GM12878 (cell line): ENCODE data around the gene UBE2Q2. TPM values are rescaled to one million over a fixed set of nuclear protein-coding genes. Genes with fewer than 3 reads are reported as not detected.

Experiments
- ATAC-seq: fragments of 200-7000 bp; cut with Tn5 transposase; 3 replicates; pipeline ENCODE4 v1.9.1; 2020; ENCODE audit warnings: mild to moderate bottlenecking, moderate library complexity
- BruUV-seq: library from RNA; stranded (reverse); fragments of 400-500 nt; replicated peaks from 2 replicates; lab custom pipeline; 2021; lab: Mats Ljungman, UMichigan
- CTCF ChIA-PET: fragments of 300-600 bp; sonication (Branson Sonifier 250); formaldehyde crosslinking; extraction: SDS; loops from one replicate; lab custom pipeline; 2021; ENCODE audit warnings: inconsistent platforms; lab: Yijun Ruan, JAX
- POLR2A ChIA-PET: fragments of 350-600 bp; formaldehyde crosslinking; extraction: SDS; loops from one replicate; lab custom pipeline; 2021; ENCODE audit warnings: inconsistent platforms; lab: Charles Lee
- RAD21 ChIA-PET: fragments of 300-600 bp; sonication (Branson Sonifier 250); formaldehyde crosslinking; loops from one replicate; lab custom pipeline; 2023; ENCODE audit warnings: antibody characterized with exemption; ENCODE audit not compliant: unreplicated experiment; lab: Charles Lee
- SMC1A ChIA-PET: fragments of 300-600 bp; sonication (Branson Sonifier 250); formaldehyde crosslinking; loops from one replicate; lab custom pipeline; 2023; ENCODE audit not compliant: unreplicated experiment, uncharacterized antibody; lab: Charles Lee
- DNase-seq: peaks from one replicate; pipeline ENCODE4 v3.0.0-alpha.2; 2011; ENCODE audit warnings: low read depth, low spot score
- FAIRE-seq: peaks from 3 replicates; lab custom pipeline; 2011; peaks lifted over from hg19 to GRCh38; lab: Jason Lieb, UNC
- H2AFZ ChIP-seq: 2 replicates; pipeline ENCODE4 v1.6.0; 2011; ENCODE audit warnings: low read depth, low read length, control low read depth; ENCODE audit not compliant: control insufficient read depth
- H3K27ac ChIP-seq: 2 replicates; pipeline ENCODE4 v1.5.1; 2011; ENCODE audit warnings: control low read depth; ENCODE audit not compliant: control insufficient read depth, insufficient read depth
- H3K27me3 ChIP-seq, 2 experiments: replicated peaks in 1 of 2; 2 replicates each; pipeline versions ENCODE4 v1.6.0 to v1.6.1; 2011; ENCODE audit warnings: low read length in 1 of 2; ENCODE audit not compliant: control insufficient read depth in 2 of 2, insufficient read depth in 2 of 2
- H3K36me3 ChIP-seq, 2 experiments: 2 replicates each; pipeline ENCODE4 v1.5.1; 2011; ENCODE audit warnings: low read length in 1 of 2; ENCODE audit not compliant: control insufficient read depth in 2 of 2, insufficient read depth in 2 of 2
- H3K4me1 ChIP-seq: 2 replicates; pipeline ENCODE4 v1.6.1; 2011; ENCODE audit warnings: mild to moderate bottlenecking, low read length, moderate library complexity, mixed read lengths; ENCODE audit not compliant: control insufficient read depth, insufficient read depth
- H3K4me2 ChIP-seq: 2 replicates; pipeline ENCODE4 v1.6.0; 2011; ENCODE audit warnings: control low read depth; ENCODE audit not compliant: control insufficient read depth, insufficient read depth
- H3K4me3 ChIP-seq: fragments of 200-600 bp; sonication (generic); 2 replicates; pipeline ENCODE4 v1.5.1; 2016
- H3K79me2 ChIP-seq: 2 replicates; pipeline ENCODE4 v1.6.0; 2011; ENCODE audit warnings: low read length; ENCODE audit not compliant: control insufficient read depth, insufficient read depth
- H3K9ac ChIP-seq: 2 replicates; pipeline ENCODE4 v1.8.0; 2011; ENCODE audit warnings: low read length, control low read depth, mixed read lengths; ENCODE audit not compliant: control insufficient read depth, insufficient read depth
- H3K9me3 ChIP-seq: replicated peaks from 3 replicates; pipeline ENCODE4 v1.5.1; 2011; ENCODE audit warnings: mild to moderate bottlenecking, low read length; ENCODE audit not compliant: control insufficient read depth, insufficient read depth
- H4K20me1 ChIP-seq: 2 replicates; pipeline ENCODE4 v1.6.0; 2011; ENCODE audit not compliant: control insufficient read depth, insufficient read depth
- ATF7 ChIP-seq: fragments of 450-650 bp; IDR thresholded peaks from 2 replicates; pipeline ENCODE4 v1.6.1; 2016; ENCODE audit warnings: low read depth, mild to moderate bottlenecking
- CREB1 ChIP-seq: IDR thresholded peaks from 2 replicates; pipeline ENCODE4 v1.6.1; 2012; ENCODE audit warnings: low read depth, mild to moderate bottlenecking, inconsistent platforms
- CREM ChIP-seq: IDR thresholded peaks from 2 replicates; pipeline ENCODE4 v1.6.1; 2014; ENCODE audit warnings: antibody characterized with exemption, low read depth
- IRF3 ChIP-seq: fragments of 450-650 bp; IDR thresholded peaks from 2 replicates; pipeline ENCODE4 v1.6.1; 2014; ENCODE audit warnings: mild to moderate bottlenecking
- MEF2A ChIP-seq: IDR thresholded peaks from 2 replicates; pipeline ENCODE4 v1.6.1; 2011; ENCODE audit warnings: low read depth, mild to moderate bottlenecking, low read length, moderate library complexity; ENCODE audit not compliant: insufficient read depth
- NR2C2 ChIP-seq: IDR thresholded peaks from 2 replicates; pipeline ENCODE4 v1.6.1; 2011; ENCODE audit warnings: borderline replicate concordance, low read depth; ENCODE audit not compliant: control insufficient read depth, insufficient read length
- PAX8 ChIP-seq: fragments of 450-650 bp; IDR thresholded peaks from 2 replicates; pipeline ENCODE4 v1.6.1; 2017; ENCODE audit warnings: mild to moderate bottlenecking, moderate library complexity
- PML ChIP-seq: IDR thresholded peaks from 2 replicates; pipeline ENCODE4 v1.6.1; 2012; ENCODE audit warnings: low read length, inconsistent platforms
- POU2F2 ChIP-seq: IDR thresholded peaks from 3 replicates; pipeline ENCODE4 v1.6.1; 2011; ENCODE audit warnings: low read depth, mild to moderate bottlenecking, low read length, borderline replicate concordance
- RBBP5 ChIP-seq: fragments of 200-600 bp; sonication (generic); conservative IDR thresholded peaks from 2 replicates; pipeline ENCODE4 v1.6.1; 2016
- SMAD1 ChIP-seq: fragments of 450-650 bp; IDR thresholded peaks from 2 replicates; pipeline ENCODE4 v1.6.1; 2018; ENCODE audit warnings: mild to moderate bottlenecking, low read depth; ENCODE audit not compliant: partially characterized antibody
- SMARCA5 ChIP-seq: fragments of 450-650 bp; IDR thresholded peaks from 2 replicates; pipeline ENCODE4 v1.6.1; 2017; ENCODE audit warnings: mild to moderate bottlenecking
- USF2 ChIP-seq: IDR thresholded peaks from 2 replicates; pipeline ENCODE4 v1.6.1; 2011; ENCODE audit warnings: low read depth, low read length, improper control_type of control experiment, borderline replicate concordance
- YY1 ChIP-seq: IDR thresholded peaks from 2 replicates; pipeline ENCODE4 v1.6.1; 2011; ENCODE audit warnings: low read depth, mild to moderate bottlenecking, low read length
- ZNF24 ChIP-seq: fragments of 450-650 bp; IDR thresholded peaks from 2 replicates; pipeline ENCODE4 v1.6.1; 2017; ENCODE audit warnings: antibody characterized with exemption, mild to moderate bottlenecking
- WGBS: methylation state at CpG from one replicate; pipeline ENCODE4 v1.1.6; 2016; ENCODE audit warnings: low lambda C conversion rate; ENCODE audit not compliant: insufficient replicate concordance, insufficient coverage; ENCODE audit errors: missing lambda C conversion rate; 5-methylcytosine and 5-hydroxymethylcytosine counted together
- in situ Hi-C: fragments of 300-500 bp; cut with MboI; formaldehyde crosslinking; loops from 9 replicates; pipeline ENCODE4 v1.14.3; 2018; ENCODE audit warnings: mixed read lengths
- intact Hi-C: fragments of 100-400 bp; cut with micrococcal nuclease; formaldehyde crosslinking; loops from one replicate; pipeline ENCODE4 v1.14.2; 2022; ENCODE audit not compliant: unreplicated experiment
- polyA plus RNA-seq, 11 experiments: library from polyadenylated mRNA; depleted of rRNA in 4 of 11; unstranded in 6 of 11; stranded (reverse) in 5 of 11; fragments of >200 nt; fragmentation: Nextera tagmentation in 4 of 11; fragmentation: Illumina TruSeq in 1 of 11; extraction: Ambion mirVana in 4 of 11; extraction: Trizol in 1 of 11; gene quantifications; 1 replicate in 1 of 11; 2 replicates in 10 of 11; pipeline versions ENCODE4 v1.2.1 to v1.2.3, GENCODE V29; 2011 to 2016; ENCODE audit warnings: inconsistent platforms in 2 of 11, missing spikeins in 2 of 11, low read depth in 1 of 11
- total RNA-seq, 4 experiments: library from RNA; depleted of rRNA in 3 of 4; stranded (reverse); fragments of >200 nt in 3 of 4; fragmentation: Illumina TruSeq in 1 of 4; extraction: Trizol in 1 of 4; gene quantifications; 2 replicates each; pipeline versions ENCODE4 v1.2.1 to v1.2.3, GENCODE V29; 2013 to 2021
- TF ChIP-seq, protein P1 (sequence below): IDR thresholded peaks from 2 replicates; pipeline ENCODE4 v1.6.1; 2011; ENCODE audit warnings: borderline replicate concordance, low read depth, mild to moderate bottlenecking, moderate library complexity, low read length; ENCODE audit not compliant: insufficient read depth, poor library complexity, severe bottlenecking

Gene UBE2Q2
- total and polyA plus RNA-seq, 10 of the 15 experiments (the other 5 are each of a cell fraction or from before 2014, with no cell fraction given) = 11.1 to 31.9 (median 21.6) TPM

DNA sequence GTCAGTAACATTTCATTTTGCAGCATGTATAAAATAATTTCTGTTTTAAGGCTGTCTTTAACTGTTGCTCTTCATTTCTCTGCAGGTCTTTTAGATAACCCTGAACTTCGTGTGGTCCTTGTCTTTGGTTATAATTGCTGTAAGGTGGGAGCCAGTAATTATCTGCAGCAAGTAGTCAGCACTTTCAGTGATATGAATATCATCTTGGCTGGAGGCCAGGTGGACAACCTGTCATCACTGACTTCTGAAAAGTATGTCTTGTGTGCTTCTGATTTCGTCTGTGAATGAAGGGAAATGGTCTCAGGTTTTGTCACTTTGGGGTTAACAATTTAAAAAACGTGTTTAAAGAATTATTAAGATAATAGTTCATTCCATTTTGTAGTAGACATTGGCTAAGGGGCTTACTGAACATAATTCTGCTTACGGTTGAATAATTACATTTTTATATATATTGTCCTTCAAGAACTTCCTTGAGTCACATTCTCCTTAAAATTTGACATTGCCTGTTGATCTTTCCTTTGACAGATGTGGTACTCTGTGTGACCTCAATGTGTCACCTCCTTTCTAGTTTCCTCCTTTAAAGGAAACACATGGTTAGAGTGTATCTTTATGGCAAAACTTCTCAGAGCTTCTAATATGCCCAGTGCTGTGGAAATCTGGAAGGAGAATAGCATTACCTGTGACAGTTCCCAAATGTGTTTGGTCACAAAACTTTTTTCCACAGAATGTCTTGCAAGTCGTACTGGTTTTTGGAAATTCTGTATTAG is 86.7 kb downstream of the UBE2Q2 start:
- Histone ChIP-seq H3K27ac (no peak overlapping the region), H3K9ac (no peak overlapping the region), H3K36me3 (peaks cover 6 to 9% of the 10 kb centered on the region in 2 experiments), H3K27me3 (no peaks in the 10 kb centered on the region), H3K79me2 (peaks cover 9% of the 10 kb centered on the region), H3K4me2 (no peak overlapping the region), H4K20me1 (no peaks in the 10 kb centered on the region), H3K4me3 (no peak overlapping the region), H2AFZ (no peak overlapping the region), H3K4me1 (peaks cover 7% of the 10 kb centered on the region), H3K9me3 (no peaks in the 10 kb centered on the region)
- no peak for ATAC-seq
- no TSS peak for BruUV-seq
- WGBS = 75% methylated on average over 5 of the region's 5 CpGs
- in situ Hi-C loops = no loop called here
- DNase-seq = no peak
- ChIA-PET CTCF (interaction anchor here (0.7 to 4.6 kb wide), 12 partner anchors 8 to 220 kb away, joined by 3 to 25 read pairs (median 6); partner anchors contain the start of gene TMEM266), RAD21 (interaction anchor here (0.9 to 2.8 kb wide), 4 partner anchors 127 to 209 kb away, joined by 3 to 13 read pairs (median 6); no protein-coding TSS in a partner anchor), POLR2A (no interaction called here), SMC1A (interaction anchor here (0.7 to 2.0 kb wide), 9 partner anchors 12 to 210 kb away, joined by 3 to 8 read pairs (median 3); partner anchors contain the start of gene NRG4)
- no peak for FAIRE-seq
- no peak for TF ChIP-seq SMAD1
- TF ChIP-seq SMARCA5 = no peak
- TF ChIP-seq NR2C2 = no peak
- no peak for TF ChIP-seq MEF2A
- no peak for TF ChIP-seq POU2F2
- no peak for TF ChIP-seq ATF7
- no peak for TF ChIP-seq PAX8
- no peak for TF ChIP-seq PML
- TF ChIP-seq ZNF24 = no peak
- no peak for TF ChIP-seq YY1
- no peak for TF ChIP-seq CREB1
- TF ChIP-seq IRF3 = no peak
- no peak for TF ChIP-seq CREM
- no peak for TF ChIP-seq RBBP5
- TF ChIP-seq, protein P1, sequence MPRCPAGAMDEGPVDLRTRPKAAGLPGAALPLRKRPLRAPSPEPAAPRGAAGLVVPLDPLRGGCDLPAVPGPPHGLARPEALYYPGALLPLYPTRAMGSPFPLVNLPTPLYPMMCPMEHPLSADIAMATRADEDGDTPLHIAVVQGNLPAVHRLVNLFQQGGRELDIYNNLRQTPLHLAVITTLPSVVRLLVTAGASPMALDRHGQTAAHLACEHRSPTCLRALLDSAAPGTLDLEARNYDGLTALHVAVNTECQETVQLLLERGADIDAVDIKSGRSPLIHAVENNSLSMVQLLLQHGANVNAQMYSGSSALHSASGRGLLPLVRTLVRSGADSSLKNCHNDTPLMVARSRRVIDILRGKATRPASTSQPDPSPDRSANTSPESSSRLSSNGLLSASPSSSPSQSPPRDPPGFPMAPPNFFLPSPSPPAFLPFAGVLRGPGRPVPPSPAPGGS = no peak
- TF ChIP-seq USF2 = no peak
- intact Hi-C loops = loop anchor here (5.0 kb wide), 1 partner anchor 118 kb away; no protein-coding TSS in a partner anchor
